Right lobe of liver (tissue), 6 donors: ENCODE measurements around the gene SMIM31. TPM values are rescaled to one million over a fixed set of nuclear protein-coding genes. Genes with fewer than 3 reads are reported as not detected.

Source experiments
- ATAC-seq, 4 donors: fragments of 200-7000 bp; cut with Tn5 transposase; one replicate each; pipeline ENCODE4 v1.9.1; 2020; ENCODE audit warnings: mild to moderate bottlenecking in 4 of 4, moderate library complexity in 4 of 4
- DNase-seq, 3 donors: peaks; one replicate each; pipeline ENCODE4 v3.0.0-alpha.2; 2020
- H3K27ac ChIP-seq, 3 donors: fragments of 200-600 bp; one replicate each; pipeline ENCODE4 v1.8.0; 2022
- H3K27me3 ChIP-seq, 2 donors: fragments of 200-600 bp; one replicate each; pipeline ENCODE4 v1.8.0; 2022
- H3K36me3 ChIP-seq, 4 donors: fragments of 200-600 bp; sonication (generic) in 1 of 4; one replicate each; pipeline versions ENCODE4 v1.5.1 to v1.8.0; 2017 to 2022; ENCODE audit warnings: control low read depth in 1 of 4
- H3K4me1 ChIP-seq, 4 donors: fragments of 200-600 bp; sonication (generic) in 1 of 4; one replicate each; pipeline versions ENCODE4 v1.5.1 to v1.8.0; 2017 to 2022; ENCODE audit warnings: control low read depth in 1 of 4
- H3K4me3 ChIP-seq, 3 donors: fragments of 200-600 bp; one replicate each; pipeline ENCODE4 v1.8.0; 2022
- H3K9me3 ChIP-seq, 4 donors: fragments of 200-600 bp; sonication (generic) in 1 of 4; one replicate each; pipeline versions ENCODE4 v1.5.1 to v1.8.0; 2017 to 2022; ENCODE audit warnings: control low read depth in 1 of 4
- CTCF ChIP-seq, 4 donors: fragments of 200-600 bp in 3 of 4; fragments of 450-650 bp in 1 of 4; IDR thresholded peaks; one replicate each; pipeline versions ENCODE4 v1.5.1 to v1.8.0; 2016 to 2022; ENCODE audit warnings: antibody characterized with exemption in 4 of 4, mild to moderate bottlenecking in 2 of 4
- POLR2A ChIP-seq: fragments of 450-650 bp; IDR thresholded peaks from one replicate; pipeline ENCODE4 v1.6.1; 2017; ENCODE audit warnings: antibody characterized with exemption, mild to moderate bottlenecking
- WGBS: methylation state at CpG from one replicate; pipeline ENCODE4 v1.1.6; 2018; ENCODE audit warnings: low coverage, low lambda C conversion rate; ENCODE audit not compliant: insufficient coverage; ENCODE audit errors: missing lambda C conversion rate; 5-methylcytosine and 5-hydroxymethylcytosine counted together
- intact Hi-C, 2 donors: fragments of 100-400 bp; cut with DNase I; formaldehyde crosslinking; loops; one replicate each; pipeline versions ENCODE4 v1.11.2 to v1.14.1; 2022
- total RNA-seq, 6 experiments: library from RNA; depleted of rRNA in 2 of 6; stranded (reverse); fragments of >200 nt in 2 of 6; fragmentation: NEBNext Ultra II Directional in 3 of 6; extraction: Animal tissue kit (Norgen Biotek cat#: 25700) in 3 of 6; gene quantifications; one replicate each; pipeline versions ENCODE4 v1.1.0 to v1.2.4, GENCODE V29; 2016 to 2023
- donor health status: DM: no; HTN: yes; CAD: no.
- donor health status: DM: no; HTN: no; CAD: no.
- donor health status: DM: no; HTN: no; CAD: no.
- donor health status: DM: no; HTN: yes; CAD: no.
- donor health status: DM: no; HTN: yes; CAD: no.

SMIM31 gene
- total RNA-seq, 6 experiments from 2014 or later = 0.71 TPM; not detected in 5

GRCh38 chr4:164800786-164801185, 46.9 kb downstream of the SMIM31 start:
- DNase-seq (no peak), ATAC-seq (no peak)
- Histone ChIP-seq H3K36me3 (no peaks in the 10 kb centered on the region), H3K27ac (no peak overlapping the region), H3K27me3 (no peaks in the 10 kb centered on the region), H3K9me3 (no peaks in the 10 kb centered on the region), H3K4me1 (no peaks in the 10 kb centered on the region), H3K4me3 (no peak overlapping the region)
- intact Hi-C loops = no loop called here
- TF ChIP-seq CTCF (IDR thresholded peaks at IDR 0.05) (no peak), POLR2A (no peak)
- 70% methylated on average over 4 of the region's 4 CpGs for WGBS

GRCh38 chr4:164802301-164802901, 48.5 kb downstream of the SMIM31 start:
- intact Hi-C loops = no loop called here
- no peak for DNase-seq

GRCh38 chr4:164803702-164804101, 49.8 kb downstream of the SMIM31 start:
- Histone ChIP-seq H3K4me3 (no peak overlapping the region), H3K36me3 (no peaks in the 10 kb centered on the region), H3K27ac (no peak overlapping the region), H3K9me3 (no peaks in the 10 kb centered on the region), H3K27me3 (no peaks in the 10 kb centered on the region), H3K4me1 (no peaks in the 10 kb centered on the region)
- intact Hi-C loops = no loop called here
- ATAC-seq (no peak), DNase-seq (no peak)
- TF ChIP-seq POLR2A = no peak
- TF ChIP-seq CTCF (IDR thresholded peaks at IDR 0.05) = no peak
- 82% methylated on average over 7 of the region's 8 CpGs for WGBS

More at GRCh38 chr4:164802301-164802901, 48.5 kb downstream of the SMIM31 start:
- Histone ChIP-seq H3K36me3 (no peaks in the 10 kb centered on the region), H3K27me3 (no peaks in the 10 kb centered on the region), H3K4me1 (no peaks in the 10 kb centered on the region), H3K9me3 (no peaks in the 10 kb centered on the region), H3K27ac (no peak overlapping the region), H3K4me3 (no peak overlapping the region)
- no peak for ATAC-seq
- TF ChIP-seq CTCF (IDR thresholded peaks at IDR 0.05) (no peak), POLR2A (no peak)
- 71% methylated on average over 3 of the region's 3 CpGs for WGBS

- no peaks in the 10 kb centered on the region for H3K36me3 ChIP-seq
- TF ChIP-seq POLR2A (no peak), CTCF (IDR thresholded peaks at IDR 0.05) (no peak)
- no peak overlapping the region for H3K4me3 ChIP-seq
- H3K4me1 ChIP-seq = no peaks in the 10 kb centered on the region
- H3K9me3 ChIP-seq = no peaks in the 10 kb centered on the region
- WGBS = 43% methylated on average over 11 of the region's 12 CpGs
- ATAC-seq = no peak
- no peak overlapping the region for H3K27ac ChIP-seq
- H3K27me3 ChIP-seq = no peaks in the 10 kb centered on the region
- DNase-seq = no peak
- intact Hi-C loops = no loop called here
Observed at GRCh38 chr4:164807611-164808010, 53.7 kb downstream of the SMIM31 start.

- WGBS = 53% methylated on average over 2 of the region's 2 CpGs
- DNase-seq (no peak), ATAC-seq (no peak)
- Histone ChIP-seq H3K4me3 (no peak overlapping the region), H3K27me3 (no peaks in the 10 kb centered on the region), H3K27ac (no peak overlapping the region), H3K4me1 (no peaks in the 10 kb centered on the region), H3K9me3 (no peaks in the 10 kb centered on the region), H3K36me3 (no peaks in the 10 kb centered on the region)
- intact Hi-C loops = no loop called here
- TF ChIP-seq CTCF (IDR thresholded peaks at IDR 0.05) = no peak
- no peak for TF ChIP-seq POLR2A
Observed at GRCh38 chr4:164813554-164813953, 59.6 kb downstream of the SMIM31 start.
